ENCODE data around the gene CAPNS2. TPM values are rescaled to one million over a fixed set of nuclear protein-coding genes. Genes with fewer than 3 reads are reported as not detected.

CAPNS2 gene
- total RNA-seq, 1 experiment from 2014 or later: not detected

- H3K36me3 Mint-ChIP-seq (ENCODE audit: insufficient read depth, unreplicated experiment): no peaks in the 10 kb centered on the region
- H3K9me3 Mint-ChIP-seq (ENCODE audit: low read depth, unreplicated experiment): no peaks in the 10 kb centered on the region
- H3K4me3 Mint-ChIP-seq (ENCODE audit: low read depth, unreplicated experiment): no peak overlapping the region
- DNase-seq: no peak
- H3K27ac Mint-ChIP-seq (ENCODE audit: unreplicated experiment): no peak overlapping the region
- no peaks in the 10 kb centered on the region for H3K27me3 Mint-ChIP-seq (ENCODE audit: unreplicated experiment)
- BruUV-seq (replicated peaks): no TSS peak
- intact Hi-C loops (cut with micrococcal nuclease; ENCODE audit: unreplicated experiment): no loop called here
- TF ChIP-seq CTCF (IDR thresholded peaks at IDR 0.05; ENCODE audit: unreplicated experiment): no peak
- no peaks in the 10 kb centered on the region for H3K4me1 Mint-ChIP-seq (ENCODE audit: low read depth, unreplicated experiment)
- CTCF ChIA-PET: no interaction called here
These were observed 8.3 kb downstream of the CAPNS2 start for GRCh38 chr16:55574811-55575210.

GRCh38 chr16:55575496-55575895 lies 9.0 kb downstream of the CAPNS2 start:
- Mint-ChIP-seq H3K27me3 (ENCODE audit: unreplicated experiment) (no peaks in the 10 kb centered on the region), H3K36me3 (ENCODE audit: insufficient read depth, unreplicated experiment) (no peaks in the 10 kb centered on the region), H3K4me3 (ENCODE audit: low read depth, unreplicated experiment) (no peak overlapping the region), H3K9me3 (ENCODE audit: low read depth, unreplicated experiment) (no peaks in the 10 kb centered on the region), H3K27ac (ENCODE audit: unreplicated experiment) (no peak overlapping the region), H3K4me1 (ENCODE audit: low read depth, unreplicated experiment) (no peaks in the 10 kb centered on the region)
- intact Hi-C loops (cut with micrococcal nuclease; ENCODE audit: unreplicated experiment): no loop called here
- TF ChIP-seq CTCF (IDR thresholded peaks at IDR 0.05; ENCODE audit: unreplicated experiment): no peak
- no TSS peak for BruUV-seq (replicated peaks)
- CTCF ChIA-PET: interaction anchor here (1.0 kb wide), 1 partner anchor 22 kb away, joined by 3 read pairs; no protein-coding TSS in a partner anchor
- no peak for DNase-seq

DNA sequence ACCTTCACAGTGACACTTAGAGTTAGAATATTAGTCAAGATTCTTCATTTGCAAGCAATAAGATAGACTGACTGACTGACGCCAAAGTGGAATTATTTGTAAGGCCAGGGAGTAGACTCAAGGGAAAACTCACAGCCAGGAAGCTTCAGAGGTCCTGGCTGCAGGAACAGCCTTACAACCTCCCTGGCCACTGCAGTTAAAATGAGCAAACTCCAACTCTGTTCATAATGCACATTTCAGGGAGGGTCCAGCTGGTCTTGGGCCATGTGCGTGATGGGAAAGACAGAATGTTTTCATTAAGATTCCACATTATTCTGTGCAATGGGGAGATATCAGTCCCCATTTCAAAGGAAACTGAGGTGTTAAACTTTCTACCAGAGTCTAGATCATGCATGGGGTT lies 9.9 kb downstream of the CAPNS2 start:
- Mint-ChIP-seq H3K36me3 (ENCODE audit: insufficient read depth, unreplicated experiment) (no peaks in the 10 kb centered on the region), H3K4me1 (ENCODE audit: low read depth, unreplicated experiment) (no peaks in the 10 kb centered on the region), H3K4me3 (ENCODE audit: low read depth, unreplicated experiment) (no peak overlapping the region), H3K27me3 (ENCODE audit: unreplicated experiment) (no peaks in the 10 kb centered on the region), H3K9me3 (ENCODE audit: low read depth, unreplicated experiment) (no peaks in the 10 kb centered on the region), H3K27ac (ENCODE audit: unreplicated experiment) (no peak overlapping the region)
- CTCF ChIA-PET: interaction anchor here (1.0 kb wide), 1 partner anchor 22 kb away, joined by 3 read pairs; no protein-coding TSS in a partner anchor
- BruUV-seq (replicated peaks): no TSS peak
- no peak for TF ChIP-seq CTCF (IDR thresholded peaks at IDR 0.05; ENCODE audit: unreplicated experiment)
- DNase-seq: no peak
- intact Hi-C loops (cut with micrococcal nuclease; ENCODE audit: unreplicated experiment): no loop called here

DNA sequence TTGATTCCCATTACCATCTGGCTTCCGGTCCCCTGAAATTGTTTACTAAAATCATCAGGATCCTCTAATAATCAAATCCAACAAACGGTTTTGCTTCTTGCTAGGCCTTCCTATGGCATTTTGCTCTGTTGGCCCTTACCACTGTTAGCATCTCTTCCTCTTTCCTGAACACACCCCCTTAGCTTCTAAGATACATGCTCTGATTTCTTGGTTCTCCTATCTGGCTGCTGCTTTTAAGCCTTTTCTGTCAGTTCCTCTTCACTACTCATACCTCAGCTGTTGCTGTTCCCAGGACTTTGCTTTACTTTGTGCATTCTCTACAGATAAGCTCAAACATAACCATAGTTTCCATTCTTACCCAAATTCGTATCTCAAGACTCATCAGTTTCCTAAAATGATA lies 11.4 kb downstream of the CAPNS2 start:
- H3K4me3 Mint-ChIP-seq (ENCODE audit: low read depth, unreplicated experiment): no peak overlapping the region
- intact Hi-C loops (cut with micrococcal nuclease; ENCODE audit: unreplicated experiment): no loop called here
- H3K27me3 Mint-ChIP-seq (ENCODE audit: unreplicated experiment): no peaks in the 10 kb centered on the region
- H3K27ac Mint-ChIP-seq (ENCODE audit: unreplicated experiment): no peak overlapping the region
- no TSS peak for BruUV-seq (replicated peaks)
- no peaks in the 10 kb centered on the region for H3K9me3 Mint-ChIP-seq (ENCODE audit: low read depth, unreplicated experiment)
- DNase-seq: no peak
- H3K4me1 Mint-ChIP-seq (ENCODE audit: low read depth, unreplicated experiment): no peaks in the 10 kb centered on the region
- H3K36me3 Mint-ChIP-seq (ENCODE audit: insufficient read depth, unreplicated experiment): no peaks in the 10 kb centered on the region
- CTCF ChIA-PET: no interaction called here
- TF ChIP-seq CTCF (IDR thresholded peaks at IDR 0.05; ENCODE audit: unreplicated experiment): no peak
